HG03103 (cell line): ENCODE data around the gene CDK5R2.
"Not testable (repeated sequence)": the region's sequence is repeated elsewhere in the genome, so short reads cannot be mapped to it uniquely, and the experiment has no call there.

Experiments
- ATAC-seq: cut with Tn5 transposase; IDR thresholded peaks from one replicate; pipeline ENCODE4 v1.9.1; 2021; ENCODE audit warnings: low read depth; ENCODE audit not compliant: unreplicated experiment

Gene CDK5R2

GRCh38 chr2:218959141-218959731, at the start of gene CDK5R2:
Gene CDK5R2, plus strand, starts transcription at chr2:218959666. Its CDS starts 155 bp downstream, at chr2:218959821.
- peak; percentile 94 for ATAC-seq

DNA sequence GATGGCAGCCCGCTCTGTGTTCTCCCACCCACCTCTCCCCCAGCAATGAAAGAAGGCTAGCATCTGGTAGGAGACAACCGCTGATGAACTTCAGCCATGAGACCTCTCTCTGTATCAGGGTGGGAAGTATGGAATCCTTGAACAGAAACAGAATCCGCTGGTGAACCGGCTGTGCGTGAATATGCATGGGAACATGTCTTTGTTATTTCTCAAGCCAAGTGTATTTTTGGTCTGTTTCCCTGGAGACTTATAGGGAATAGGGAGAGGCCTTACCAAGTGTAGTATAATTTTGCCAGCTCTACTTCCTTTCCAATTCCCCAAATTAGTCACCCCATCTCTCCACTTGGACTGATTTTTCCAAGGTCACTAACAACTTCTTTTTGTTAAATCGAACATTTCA, 48.7 kb upstream of the CDK5R2 start:
- ATAC-seq = no peak

GRCh38 chr2:218920504-218920903, 39.0 kb upstream of the CDK5R2 start:
- no peak for ATAC-seq

DNA sequence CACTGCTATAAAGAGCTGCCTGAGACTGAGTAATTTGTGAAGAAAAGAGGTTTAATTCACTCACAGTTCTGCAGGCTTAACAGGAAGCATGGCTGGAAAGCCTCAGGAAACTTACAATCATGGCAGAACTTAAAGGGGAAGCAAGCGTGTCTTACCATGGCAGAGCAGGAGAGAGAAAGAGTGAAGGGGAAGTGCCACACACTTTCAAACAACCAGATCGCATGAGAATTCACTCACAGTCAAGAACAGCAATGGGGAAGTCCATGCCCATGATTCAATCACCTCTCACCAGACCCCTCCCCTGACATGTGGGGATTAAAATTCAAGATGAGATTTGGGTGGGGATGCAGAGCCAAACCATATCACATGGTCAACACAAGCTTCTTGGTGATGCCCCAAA, 34.7 kb upstream of the CDK5R2 start:
- ATAC-seq = no peak

DNA sequence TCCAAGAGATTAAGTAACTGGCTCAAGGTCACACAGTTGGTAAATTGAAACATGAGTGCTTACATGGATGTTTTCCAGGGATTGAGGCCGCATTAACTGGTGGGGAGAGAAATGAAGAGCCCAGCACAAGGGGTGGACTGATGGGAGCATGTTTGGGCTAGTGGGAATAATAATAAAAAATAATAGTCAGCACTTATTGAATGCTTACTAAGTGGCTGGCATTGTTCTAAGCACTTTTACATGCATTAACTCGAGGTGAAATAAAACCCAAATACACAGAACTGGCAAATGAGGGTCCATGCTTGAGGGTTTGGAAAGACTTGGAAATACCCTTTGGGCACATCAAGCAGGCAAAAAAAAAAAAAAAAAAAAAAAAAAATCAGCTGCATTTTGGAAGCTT, 34.0 kb upstream of the CDK5R2 start:
- no peak for ATAC-seq

DNA sequence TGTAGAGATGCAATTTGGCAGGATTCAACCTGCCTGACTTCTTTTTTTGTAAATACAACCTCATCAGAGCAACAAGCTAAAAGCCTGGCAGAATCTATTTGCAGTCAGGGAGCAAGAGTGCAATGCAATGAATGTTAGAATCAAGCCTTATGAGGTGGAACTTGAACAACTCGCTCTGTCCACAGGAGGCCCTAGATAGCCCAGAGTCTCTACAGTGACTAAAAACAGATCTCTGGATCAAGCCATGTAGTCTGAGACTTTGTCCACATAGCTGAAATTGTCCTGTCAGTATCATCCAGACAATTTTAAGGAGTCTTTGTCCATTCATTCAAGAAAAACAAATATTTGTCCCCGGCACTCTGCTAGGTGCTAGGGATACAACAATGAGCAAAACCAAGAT, 32.0 kb upstream of the CDK5R2 start:
- ATAC-seq = no peak

GRCh38 chr2:218927876-218928275, 31.6 kb upstream of the CDK5R2 start:
- ATAC-seq = no peak

- ATAC-seq = not testable (repeated sequence)
Observed at GRCh38 chr2:218930488-218930887, 29.0 kb upstream of the CDK5R2 start.

DNA sequence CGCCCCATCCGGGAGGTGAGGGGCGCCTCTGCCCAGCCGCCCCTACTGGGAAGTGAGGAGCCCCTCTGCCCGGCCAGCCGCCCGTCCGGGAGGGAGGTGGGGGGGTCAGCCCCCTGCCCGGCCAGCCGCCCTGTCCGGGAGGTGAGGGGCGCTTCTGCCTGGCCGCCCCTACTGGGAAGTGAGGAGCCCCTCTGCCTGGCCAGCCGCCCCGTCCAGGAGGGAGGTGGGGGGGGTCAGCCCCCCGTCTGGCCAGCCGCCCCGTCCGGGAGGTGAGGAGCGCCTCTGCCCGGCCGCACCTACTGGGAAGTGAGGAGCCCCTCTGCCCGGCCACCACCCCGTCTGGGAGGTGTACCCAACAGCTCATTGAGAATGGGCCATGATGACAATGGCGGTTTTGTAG, 27.7 kb upstream of the CDK5R2 start:
- ATAC-seq = not testable (repeated sequence)

DNA sequence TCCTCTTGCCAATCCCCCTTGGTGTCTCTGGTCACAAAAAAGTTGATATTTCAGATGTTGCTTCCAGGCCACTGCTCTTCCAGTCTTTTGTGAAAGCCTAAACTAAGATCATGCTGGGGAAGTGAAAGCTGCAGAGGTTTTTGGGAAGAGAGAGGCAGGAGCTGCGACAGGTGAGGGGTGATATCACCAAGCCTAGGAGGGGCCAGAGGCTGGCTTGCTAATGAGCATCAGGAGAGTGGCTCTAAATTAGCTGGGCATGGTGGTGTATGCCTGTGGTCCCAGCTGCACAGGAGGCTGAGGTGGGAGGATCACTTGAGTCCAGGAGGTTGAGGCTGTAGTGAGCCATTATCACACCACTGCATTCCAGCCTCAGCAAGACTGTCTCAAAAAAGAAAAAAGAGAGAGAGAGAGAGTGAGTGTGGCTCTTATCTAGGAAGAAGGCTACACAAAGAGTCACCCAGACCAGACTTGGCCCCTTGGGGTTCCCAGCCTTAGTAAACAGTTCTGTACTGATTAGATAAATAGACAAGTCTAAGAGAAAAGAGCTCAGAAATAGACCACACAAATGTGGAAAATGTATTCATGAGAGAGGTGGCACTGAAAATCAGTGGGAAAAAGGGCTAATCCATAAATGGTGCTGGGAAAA, 14.6 kb upstream of the CDK5R2 start:
- no peak for ATAC-seq

DNA sequence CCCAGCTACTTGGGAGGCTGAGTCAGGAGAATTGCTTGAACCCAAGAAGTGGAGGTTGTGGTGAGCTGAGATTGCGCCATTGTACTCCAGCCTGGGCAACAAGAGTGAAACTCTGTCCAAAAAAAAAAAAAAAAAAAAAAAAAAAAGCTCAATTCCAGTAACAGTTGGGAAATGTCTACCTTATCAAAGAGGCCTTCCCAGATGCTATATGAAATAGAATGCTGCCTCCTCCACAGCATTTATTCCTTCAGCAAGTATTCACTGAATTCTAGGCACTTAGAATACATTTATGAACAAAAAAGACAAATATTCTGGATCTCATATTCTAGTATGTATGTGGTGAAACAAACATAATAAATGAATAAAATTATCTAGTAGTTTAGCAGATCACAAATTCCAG, 12.8 kb upstream of the CDK5R2 start:
- no peak for ATAC-seq

DNA sequence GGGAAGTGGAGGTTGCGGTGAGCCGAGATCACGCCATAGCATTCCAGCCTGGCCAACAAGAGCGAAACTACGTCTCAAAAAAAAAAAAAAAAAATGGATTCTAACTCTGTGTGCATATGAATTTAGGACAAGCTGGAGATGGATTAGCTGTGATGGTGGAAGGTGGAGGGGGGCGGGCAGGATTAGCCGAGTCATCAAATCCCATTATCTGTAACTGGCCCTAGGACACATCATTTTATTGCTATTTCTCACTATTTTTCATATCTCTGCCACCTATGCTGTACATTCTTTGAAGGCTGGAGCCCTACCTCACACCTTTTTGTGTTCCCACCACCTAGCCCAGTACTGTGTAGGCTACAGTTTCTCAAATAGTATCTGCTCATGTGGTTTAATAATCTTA, 7.3 kb upstream of the CDK5R2 start:
- no peak for ATAC-seq

DNA sequence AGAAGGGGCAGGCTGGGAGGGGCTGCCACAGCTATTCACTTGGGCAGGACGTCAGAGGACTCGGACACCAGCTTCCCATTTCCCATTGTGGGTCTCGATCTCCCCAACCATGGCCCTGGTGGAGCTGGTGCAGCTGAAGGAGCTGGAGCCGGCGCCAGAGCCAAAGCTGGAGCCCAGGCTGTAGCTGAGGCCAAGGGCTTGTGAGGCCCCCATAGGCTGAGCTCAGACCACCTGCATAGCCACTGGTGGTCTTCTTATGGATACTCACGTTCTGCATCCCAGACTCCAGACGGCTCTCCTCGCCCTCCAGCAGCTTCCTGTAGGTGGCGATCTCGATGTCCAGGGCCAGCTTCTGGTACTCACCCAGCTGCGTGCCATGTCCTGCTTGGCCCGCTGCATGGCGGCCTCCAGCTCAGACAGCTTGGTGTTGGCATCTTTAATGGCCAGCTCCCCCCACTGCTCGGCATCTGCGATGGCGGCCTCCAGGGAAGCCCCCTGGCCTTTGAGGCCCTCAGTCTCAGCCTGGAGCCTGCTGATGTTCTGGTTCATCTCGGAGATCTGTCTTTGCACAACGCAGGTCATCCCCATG, 6.0 kb upstream of the CDK5R2 start:
- ATAC-seq = no peak

- no peak for ATAC-seq
Observed at GRCh38 chr2:218954541-218955300, 4.7 kb upstream of the CDK5R2 start.

DNA sequence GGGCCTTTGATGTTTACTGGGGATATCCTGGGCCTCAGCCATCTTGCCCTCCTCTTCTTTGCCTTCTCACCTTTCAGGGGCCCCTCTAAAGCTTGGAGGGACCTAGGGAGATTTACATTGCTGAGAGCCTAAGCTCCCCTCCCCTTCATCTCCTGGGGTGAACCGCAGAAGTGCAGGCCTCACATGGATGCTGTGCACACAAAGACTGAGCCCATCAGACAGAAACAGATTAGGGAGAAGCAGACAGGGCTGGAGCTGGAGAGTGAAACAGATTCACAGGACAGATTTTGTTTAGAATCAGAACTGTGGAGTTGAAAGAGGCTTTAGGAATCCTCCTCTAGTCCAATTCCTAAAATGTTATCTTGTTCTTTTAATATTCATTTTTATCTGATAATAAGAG, 3.4 kb upstream of the CDK5R2 start:
- no peak for ATAC-seq

- ATAC-seq = no peak
Observed at GRCh38 chr2:218957671-218958070, 1.8 kb upstream of the CDK5R2 start.

GRCh38 chr2:218958276-218958675, 1.2 kb upstream of the CDK5R2 start:
- ATAC-seq = no peak

GRCh38 chr2:218959761-218960308, 369 bp downstream of the CDK5R2 start:
- ATAC-seq = no peak

GRCh38 chr2:218960309-218961165, 1.1 kb downstream of the CDK5R2 start:
- ATAC-seq = no peak

DNA sequence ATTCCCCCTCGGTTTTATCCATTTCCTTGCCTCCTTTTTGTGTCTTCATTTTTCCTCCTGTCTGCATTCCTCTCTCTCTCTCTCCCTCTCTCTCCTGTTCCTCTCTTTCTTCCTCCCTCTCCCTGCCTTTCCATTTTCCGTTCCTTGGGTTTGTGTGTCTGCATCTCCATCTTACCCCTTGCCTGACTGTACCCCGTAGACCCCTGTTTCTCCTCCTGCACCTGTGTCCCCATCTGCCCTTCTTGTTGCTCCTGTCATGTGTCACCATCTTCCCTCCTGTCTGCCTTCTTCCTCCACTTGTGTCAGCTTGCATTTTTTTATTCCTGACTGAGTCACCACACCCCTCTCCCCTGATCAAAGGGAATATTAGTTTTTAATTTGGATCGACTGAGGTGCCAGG, 1.8 kb downstream of the CDK5R2 start:
- ATAC-seq = no peak
